ENCODE measurements around the gene SPOP. TPM values are rescaled to one million over a fixed set of nuclear protein-coding genes. Genes with fewer than 3 reads are reported as not detected.

Gene SPOP
- total and polyA plus RNA-seq, 9 of the 15 experiments (the other 6 are each of a cell fraction or from before 2014, with no cell fraction given): 34.2 to 65.9 (median 39.7) TPM

GRCh38 chr17:49613182-49613800 is 64.6 kb downstream of the SPOP start:
- DNase-seq (ENCODE audit: extremely low read depth in 1 of 4, low spot score in 3 of 4): no peak
- ChIA-PET CTCF (ENCODE audit: low intra/inter-chr PET ratio) (no interaction called here), POLR2A (interaction anchor here (0.7 to 1.4 kb wide), 4 partner anchors 9 to 24 kb away, joined by 3 to 5 read pairs (median 3); no protein-coding TSS in a partner anchor)
- H3K4me1 ChIP-seq (replicated peaks in 1 of 2; ENCODE audit: control insufficient read depth in 2 of 2, insufficient read depth in 2 of 2, low read length in 2 of 2): no peaks in the 10 kb centered on the region
- WGBS (ENCODE audit: insufficient coverage, low coverage, missing lambda C conversion rate): 100% methylated on average over 1 of the region's 1 CpG
- ATAC-seq: no peak
- H3K9me3 ChIP-seq (replicated peaks; ENCODE audit: control insufficient read depth, insufficient read depth, low read depth, low read length): no peaks in the 10 kb centered on the region
- no peak overlapping the region for H2AFZ ChIP-seq (ENCODE audit: low read depth, low read length)
- no peak for TF ChIP-seq HMG20A (CRISPR knock-in tag; conservative IDR thresholded peaks at IDR 0.05)
- no peak for TF ChIP-seq SREBF2 (CRISPR knock-in tag; IDR thresholded peaks at IDR 0.05)
- TF ChIP-seq LARP7 (IDR thresholded peaks at IDR 0.05): no peak
- TF ChIP-seq PCBP2 (IDR thresholded peaks at IDR 0.05; ENCODE audit: low read depth, low read length, poor library complexity, severe bottlenecking): no peak
- no peak for TF ChIP-seq ZNF518B (CRISPR knock-in tag; IDR thresholded peaks at IDR 0.05)
- TF ChIP-seq NCOR1 (IDR thresholded peaks at IDR 0.05): no peak
- TF ChIP-seq ZBTB2 (IDR thresholded peaks at IDR 0.05): no peak
- no peak for TF ChIP-seq ZC3H4 (CRISPR knock-in tag; IDR thresholded peaks at IDR 0.05; ENCODE audit: borderline replicate concordance)
- TF ChIP-seq ZNF121 (CRISPR knock-in tag; conservative IDR thresholded peaks at IDR 0.05): no peak
- no peak for TF ChIP-seq BDP1 (IDR thresholded peaks at IDR 0.05; ENCODE audit: insufficient read depth, insufficient read length)
- TF ChIP-seq SMARCE1 (IDR thresholded peaks at IDR 0.05): no peak
- TF ChIP-seq ARHGAP35 (IDR thresholded peaks at IDR 0.05; ENCODE audit: partially characterized antibody): no peak
- no peak for TF ChIP-seq FOS (IDR thresholded peaks at IDR 0.05; ENCODE audit: extremely low read depth, insufficient read length)
- no peak for TF ChIP-seq JUND (IDR thresholded peaks at IDR 0.05; ENCODE audit: borderline replicate concordance, low read depth, low read length)
- no peak for TF ChIP-seq JUND (tag; IDR thresholded peaks at IDR 0.05; ENCODE audit: borderline replicate concordance, low read depth, low read length)
- TF ChIP-seq MNT (conservative IDR thresholded peaks at IDR 0.05): no peak
- no peaks in the 10 kb centered on the region for H4K20me1 ChIP-seq (replicated peaks; ENCODE audit: control insufficient read depth, insufficient read depth, low read length)
- no peak overlapping the region for H3K9ac ChIP-seq (ENCODE audit: insufficient read depth in 1 of 2, low read depth in 2 of 2, low read length in 2 of 2)
- H3K27me3 ChIP-seq (ENCODE audit: control insufficient read depth in 2 of 2, insufficient read depth in 2 of 2, low read length in 2 of 2): no peaks in the 10 kb centered on the region
- H3K4me3 ChIP-seq: no peak overlapping the region
- H3K9me1 ChIP-seq (ENCODE audit: control insufficient read depth, insufficient read depth, low read length): no peaks in the 10 kb centered on the region
- H3K4me2 ChIP-seq (ENCODE audit: insufficient read depth, low read length): no peak overlapping the region
- in situ Hi-C loops (cut with MboI): no loop called here
- intact Hi-C loops (cut with micrococcal nuclease): no loop called here
- no peaks in the 10 kb centered on the region for H3K79me2 ChIP-seq (ENCODE audit: control insufficient read depth, insufficient read depth, low read length)
- peaks cover 75% of the 10 kb centered on the region for H3K36me3 ChIP-seq (ENCODE audit: control insufficient read depth, insufficient read depth, low read length)
- no peak for FAIRE-seq
- no TSS peak for BruUV-seq (replicated peaks)
- H3K27ac ChIP-seq (ENCODE audit: extremely low read depth, low read depth, low read length): no peak overlapping the region
